NB4 (cell line): ENCODE results near the gene MCC.

Experiments
- DNase-seq: peaks from one replicate; pipeline ENCODE4 v3.0.0; 2010; ENCODE audit warnings: low read depth
- H3K4me3 ChIP-seq: one replicate; pipeline ENCODE4 v1.5.1; 2011; ENCODE audit warnings: mild to moderate bottlenecking, low read depth, low read length, moderate library complexity
- CTCF ChIP-seq: IDR thresholded peaks from one replicate; pipeline ENCODE4 v1.5.1; 2012; ENCODE audit warnings: low read depth, low read length
- MAX ChIP-seq: IDR thresholded peaks from 2 replicates; pipeline ENCODE4 v1.6.1; 2011; ENCODE audit warnings: low read depth, low read length
- MYC ChIP-seq: IDR thresholded peaks from 2 replicates; pipeline ENCODE4 v1.6.1; 2011; ENCODE audit warnings: low read depth, low read length
- POLR2A ChIP-seq: IDR thresholded peaks from 2 replicates; pipeline ENCODE4 v1.6.1; 2011; ENCODE audit warnings: mild to moderate bottlenecking; ENCODE audit not compliant: insufficient read length; ENCODE audit errors: extremely low read depth

MCC gene

GRCh38 chr5:113490317-113490716, 2.1 kb upstream of the MCC start:
- DNase-seq, result no peak
- no peak overlapping the region for H3K4me3 ChIP-seq
- no peak for TF ChIP-seq CTCF
- TF ChIP-seq MAX, result no peak
- no peak for TF ChIP-seq POLR2A
- TF ChIP-seq MYC, result no peak

GRCh38 chr5:113489299-113489698, 1.0 kb upstream of the MCC start:
- peak; percentile 90 for DNase-seq
- H3K4me3 ChIP-seq, result no peak overlapping the region
- TF ChIP-seq CTCF (no peak), MYC (0 out of 2 replicates have a peak, but pooled peaks have one; percentile 7)

GRCh38 chr5:113488645-113489184, 462 bp upstream of the MCC start:
- DNase-seq, result no peak
- no peak overlapping the region for H3K4me3 ChIP-seq
- no peak for TF ChIP-seq CTCF
- no peak for TF ChIP-seq POLR2A
- no peak for TF ChIP-seq MAX
- no peak for TF ChIP-seq MYC

GRCh38 chr5:113487416-113487780, 855 bp downstream of the MCC start:
- no peak overlapping the region for H3K4me3 ChIP-seq
- no peak for TF ChIP-seq MYC
- no peak for TF ChIP-seq MAX
- TF ChIP-seq CTCF, result no peak
- TF ChIP-seq POLR2A, result no peak
- no peak for DNase-seq

DNA sequence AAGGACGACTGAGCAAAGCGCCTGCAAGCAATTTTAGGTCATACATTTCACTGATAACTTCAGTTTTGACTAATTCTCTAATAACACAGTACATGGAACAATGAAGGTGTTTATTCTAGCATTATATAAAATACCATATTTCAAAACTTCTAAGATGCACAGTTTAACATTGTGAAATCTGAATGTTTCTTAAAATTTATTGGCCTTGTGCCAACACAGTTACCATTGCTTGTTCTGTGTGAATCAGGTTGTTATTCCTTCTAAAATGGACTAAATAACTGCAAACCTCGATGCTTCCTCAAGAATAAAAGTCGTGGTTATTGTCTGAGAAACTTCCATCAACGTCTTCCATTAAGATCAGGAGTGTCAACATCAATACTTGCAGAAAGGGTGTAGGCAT, 8.0 kb downstream of the MCC start:
- no peak overlapping the region for H3K4me3 ChIP-seq
- DNase-seq, result no peak
- TF ChIP-seq CTCF (no peak), POLR2A (no peak), MYC (no peak), MAX (no peak)

DNA sequence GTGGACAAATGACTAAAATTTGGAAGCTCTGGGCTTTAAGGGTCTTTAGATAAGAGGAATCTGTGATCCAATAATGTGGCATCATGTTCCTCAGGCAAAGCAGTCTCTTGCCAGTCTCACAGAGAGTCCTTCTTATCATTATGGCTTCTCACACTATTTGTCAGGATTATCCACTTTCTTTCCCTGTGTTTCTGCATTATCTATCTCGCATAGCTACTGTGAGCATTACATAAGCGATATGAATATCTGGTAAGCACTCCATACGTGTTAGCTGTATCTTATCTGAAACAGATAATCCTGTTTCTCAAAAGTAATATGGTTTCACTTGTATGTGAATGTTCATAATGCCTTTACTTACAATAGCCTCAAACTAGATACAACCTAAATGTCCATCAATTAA, 9.6 kb downstream of the MCC start:
- no peak for TF ChIP-seq CTCF
- no peak for TF ChIP-seq MYC
- TF ChIP-seq POLR2A, result no peak
- TF ChIP-seq MAX, result no peak
- no peak overlapping the region for H3K4me3 ChIP-seq
- DNase-seq, result no peak
